ENCODE measurements around the gene TRAF6. TPM values are rescaled to one million over a fixed set of nuclear protein-coding genes. Genes with fewer than 3 reads are reported as not detected.

The TRAF6 gene
- total RNA-seq, 1 experiment from 2014 or later: 6.6 TPM

DNA sequence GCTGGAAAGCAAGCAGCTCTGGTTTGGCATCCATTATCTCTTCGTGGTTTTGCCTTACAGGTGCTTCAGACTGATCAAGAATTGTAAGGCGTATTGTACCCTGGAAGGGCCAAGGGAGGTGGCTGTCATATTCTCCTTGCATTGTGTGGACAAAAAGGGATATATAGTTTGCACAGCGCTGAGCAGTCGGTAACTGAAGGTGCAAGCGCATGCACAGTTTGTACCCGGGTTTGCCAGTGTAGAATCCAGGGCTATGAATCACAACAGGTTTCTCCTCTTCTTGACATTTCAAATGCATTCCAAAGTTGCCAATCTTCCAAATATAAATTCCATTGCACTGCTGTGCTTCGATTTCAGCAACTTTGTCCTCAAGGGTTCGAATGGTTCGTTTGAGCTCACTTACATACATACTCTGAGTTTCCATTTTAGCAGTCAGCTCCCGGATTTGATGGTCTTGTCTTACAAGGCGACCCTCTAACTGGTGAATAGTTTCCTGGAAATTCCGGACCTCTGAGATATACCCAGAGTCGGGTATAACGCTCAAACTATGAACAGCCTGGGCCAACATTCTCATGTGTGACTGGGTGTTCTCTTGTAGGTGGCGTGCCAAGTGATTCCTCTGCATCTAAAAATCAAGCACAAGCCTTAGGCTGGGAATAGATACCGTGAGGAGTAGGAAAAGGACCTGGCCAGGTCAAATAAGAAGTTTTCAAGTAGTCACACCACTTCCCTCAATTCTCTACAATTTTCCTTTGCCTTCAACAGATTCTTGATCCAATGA is 19.9 kb downstream of the TRAF6 start:
- CTCF ChIA-PET: no interaction called here
- H3K27me3 Mint-ChIP-seq (ENCODE audit: low read depth): no peaks in the 10 kb centered on the region
- no peak for TF ChIP-seq ZNF317 (CRISPR knock-in tag; IDR thresholded peaks at IDR 0.05; ENCODE audit: borderline replicate concordance, low read depth)
- no peak for TF ChIP-seq ATF6 (CRISPR knock-in tag; IDR thresholded peaks at IDR 0.05)
- no peak for TF ChIP-seq NFYB (CRISPR knock-in tag; conservative IDR thresholded peaks at IDR 0.05; ENCODE audit: low read depth)
- TF ChIP-seq ATF1 (CRISPR knock-in tag; IDR thresholded peaks at IDR 0.05): no peak
- TF ChIP-seq, protein P1, sequence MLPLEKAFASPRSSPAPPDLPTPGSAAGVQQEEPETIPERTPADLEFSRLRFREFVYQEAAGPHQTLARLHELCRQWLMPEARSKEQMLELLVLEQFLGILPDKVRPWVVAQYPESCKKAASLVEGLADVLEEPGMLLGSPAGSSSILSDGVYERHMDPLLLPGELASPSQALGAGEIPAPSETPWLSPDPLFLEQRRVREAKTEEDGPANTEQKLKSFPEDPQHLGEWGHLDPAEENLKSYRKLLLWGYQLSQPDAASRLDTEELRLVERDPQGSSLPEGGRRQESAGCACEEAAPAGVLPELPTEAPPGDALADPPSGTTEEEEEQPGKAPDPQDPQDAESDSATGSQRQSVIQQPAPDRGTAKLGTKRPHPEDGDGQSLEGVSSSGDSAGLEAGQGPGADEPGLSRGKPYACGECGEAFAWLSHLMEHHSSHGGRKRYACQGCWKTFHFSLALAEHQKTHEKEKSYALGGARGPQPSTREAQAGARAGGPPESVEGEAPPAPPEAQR (CRISPR knock-in tag; IDR thresholded peaks at IDR 0.05): no peak
- no peak for TF ChIP-seq MYBL2 (CRISPR knock-in tag; IDR thresholded peaks at IDR 0.05)
- H3K4me1 Mint-ChIP-seq: no peaks in the 10 kb centered on the region
- H3K36me3 Mint-ChIP-seq: peaks cover 12% of the 10 kb centered on the region
- no peaks in the 10 kb centered on the region for H3K9me3 Mint-ChIP-seq
- H3K4me3 Mint-ChIP-seq: no peak overlapping the region
- H3K27ac Mint-ChIP-seq: no peak overlapping the region
- DNase-seq (ENCODE audit: low spot score) (no peak), ATAC-seq (no peak)
- POLR2A ChIA-PET: no interaction called here

GRCh38 chr11:36488096-36488495 is 22.0 kb downstream of the TRAF6 start:
- Mint-ChIP-seq H3K4me1 (no peaks in the 10 kb centered on the region), H3K27me3 (ENCODE audit: low read depth) (no peaks in the 10 kb centered on the region), H3K27ac (no peak overlapping the region), H3K4me3 (no peak overlapping the region), H3K9me3 (no peaks in the 10 kb centered on the region), H3K36me3 (peaks cover 12% of the 10 kb centered on the region)
- ATAC-seq (no peak), DNase-seq (ENCODE audit: low spot score) (no peak)
- POLR2A ChIA-PET: no interaction called here
- CTCF ChIA-PET: interaction anchor here (1.0 to 1.7 kb wide), 3 partner anchors 9 to 196 kb away, joined by 3 to 6 read pairs (median 5); no protein-coding TSS in a partner anchor
- TF ChIP-seq ATF3 (CRISPR knock-in tag; conservative IDR thresholded peaks at IDR 0.05): no peak
- TF ChIP-seq, protein P2, sequence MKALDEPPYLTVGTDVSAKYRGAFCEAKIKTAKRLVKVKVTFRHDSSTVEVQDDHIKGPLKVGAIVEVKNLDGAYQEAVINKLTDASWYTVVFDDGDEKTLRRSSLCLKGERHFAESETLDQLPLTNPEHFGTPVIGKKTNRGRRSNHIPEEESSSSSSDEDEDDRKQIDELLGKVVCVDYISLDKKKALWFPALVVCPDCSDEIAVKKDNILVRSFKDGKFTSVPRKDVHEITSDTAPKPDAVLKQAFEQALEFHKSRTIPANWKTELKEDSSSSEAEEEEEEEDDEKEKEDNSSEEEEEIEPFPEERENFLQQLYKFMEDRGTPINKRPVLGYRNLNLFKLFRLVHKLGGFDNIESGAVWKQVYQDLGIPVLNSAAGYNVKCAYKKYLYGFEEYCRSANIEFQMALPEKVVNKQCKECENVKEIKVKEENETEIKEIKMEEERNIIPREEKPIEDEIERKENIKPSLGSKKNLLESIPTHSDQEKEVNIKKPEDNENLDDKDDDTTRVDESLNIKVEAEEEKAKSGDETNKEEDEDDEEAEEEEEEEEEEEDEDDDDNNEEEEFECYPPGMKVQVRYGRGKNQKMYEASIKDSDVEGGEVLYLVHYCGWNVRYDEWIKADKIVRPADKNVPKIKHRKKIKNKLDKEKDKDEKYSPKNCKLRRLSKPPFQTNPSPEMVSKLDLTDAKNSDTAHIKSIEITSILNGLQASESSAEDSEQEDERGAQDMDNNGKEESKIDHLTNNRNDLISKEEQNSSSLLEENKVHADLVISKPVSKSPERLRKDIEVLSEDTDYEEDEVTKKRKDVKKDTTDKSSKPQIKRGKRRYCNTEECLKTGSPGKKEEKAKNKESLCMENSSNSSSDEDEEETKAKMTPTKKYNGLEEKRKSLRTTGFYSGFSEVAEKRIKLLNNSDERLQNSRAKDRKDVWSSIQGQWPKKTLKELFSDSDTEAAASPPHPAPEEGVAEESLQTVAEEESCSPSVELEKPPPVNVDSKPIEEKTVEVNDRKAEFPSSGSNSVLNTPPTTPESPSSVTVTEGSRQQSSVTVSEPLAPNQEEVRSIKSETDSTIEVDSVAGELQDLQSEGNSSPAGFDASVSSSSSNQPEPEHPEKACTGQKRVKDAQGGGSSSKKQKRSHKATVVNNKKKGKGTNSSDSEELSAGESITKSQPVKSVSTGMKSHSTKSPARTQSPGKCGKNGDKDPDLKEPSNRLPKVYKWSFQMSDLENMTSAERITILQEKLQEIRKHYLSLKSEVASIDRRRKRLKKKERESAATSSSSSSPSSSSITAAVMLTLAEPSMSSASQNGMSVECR (CRISPR knock-in tag; IDR thresholded peaks at IDR 0.05; ENCODE audit: borderline replicate concordance): no peak
- TF ChIP-seq FOXK1 (CRISPR knock-in tag; IDR thresholded peaks at IDR 0.05): no peak
- no peak for TF ChIP-seq MXD4 (CRISPR knock-in tag; IDR thresholded peaks at IDR 0.05; ENCODE audit: borderline replicate concordance)

DNA sequence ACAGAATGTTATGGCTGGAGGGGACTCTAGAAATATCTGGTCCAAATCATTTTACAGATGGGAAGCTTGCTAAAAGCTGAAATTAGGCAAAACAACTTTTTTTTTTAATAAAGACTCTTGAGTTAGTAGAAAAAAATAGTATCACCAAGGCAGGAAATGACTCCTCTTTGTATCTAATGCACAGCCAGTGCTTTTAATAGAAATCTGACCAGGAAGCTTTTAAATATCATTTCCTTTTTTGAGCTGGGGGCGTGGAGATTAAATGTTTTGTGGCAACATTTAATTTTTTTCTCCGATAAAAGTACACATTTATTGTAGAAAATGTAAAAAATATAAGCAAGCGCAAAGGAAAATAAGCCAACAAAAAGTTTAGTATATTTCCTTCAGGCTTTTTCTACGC is 22.5 kb downstream of the TRAF6 start:
- DNase-seq (ENCODE audit: low spot score): no peak
- no peaks in the 10 kb centered on the region for H3K9me3 Mint-ChIP-seq
- no peaks in the 10 kb centered on the region for H3K4me1 Mint-ChIP-seq
- H3K36me3 Mint-ChIP-seq: peaks cover 12% of the 10 kb centered on the region
- ATAC-seq: no peak
- H3K27me3 Mint-ChIP-seq (ENCODE audit: low read depth): no peaks in the 10 kb centered on the region
- CTCF ChIA-PET: interaction anchor here (1.1 to 1.7 kb wide), 2 partner anchors 9 to 195 kb away, joined by 5 to 6 read pairs; no protein-coding TSS in a partner anchor
- TF ChIP-seq ZNF219 (CRISPR knock-in tag; IDR thresholded peaks at IDR 0.05; ENCODE audit: borderline replicate concordance): no peak
- no peak for TF ChIP-seq FOXP4 (CRISPR knock-in tag; IDR thresholded peaks at IDR 0.05)
- TF ChIP-seq ZNF416 (CRISPR knock-in tag; IDR thresholded peaks at IDR 0.05): no peak
- TF ChIP-seq USF1 (CRISPR knock-in tag; IDR thresholded peaks at IDR 0.05): no peak
- no peak for TF ChIP-seq ELF4 (CRISPR knock-in tag; IDR thresholded peaks at IDR 0.05; ENCODE audit: low read depth)
- no peak for TF ChIP-seq ZNF232 (CRISPR knock-in tag; IDR thresholded peaks at IDR 0.05)
- TF ChIP-seq JUN (CRISPR knock-in tag; IDR thresholded peaks at IDR 0.05): no peak
- TF ChIP-seq TP53 (CRISPR knock-in tag; IDR thresholded peaks at IDR 0.05): no peak
- no peak for TF ChIP-seq ZNF396 (CRISPR knock-in tag; IDR thresholded peaks at IDR 0.05; ENCODE audit: borderline replicate concordance)
- TF ChIP-seq FOXJ3 (CRISPR knock-in tag; IDR thresholded peaks at IDR 0.05; ENCODE audit: borderline replicate concordance): no peak
- TF ChIP-seq SMAD3 (CRISPR knock-in tag; IDR thresholded peaks at IDR 0.05; ENCODE audit: borderline replicate concordance): no peak
- no peak overlapping the region for H3K4me3 Mint-ChIP-seq
- no peak overlapping the region for H3K27ac Mint-ChIP-seq
- POLR2A ChIA-PET: no interaction called here
